ENCODE results near the gene MPP4.

The MPP4 gene

DNA sequence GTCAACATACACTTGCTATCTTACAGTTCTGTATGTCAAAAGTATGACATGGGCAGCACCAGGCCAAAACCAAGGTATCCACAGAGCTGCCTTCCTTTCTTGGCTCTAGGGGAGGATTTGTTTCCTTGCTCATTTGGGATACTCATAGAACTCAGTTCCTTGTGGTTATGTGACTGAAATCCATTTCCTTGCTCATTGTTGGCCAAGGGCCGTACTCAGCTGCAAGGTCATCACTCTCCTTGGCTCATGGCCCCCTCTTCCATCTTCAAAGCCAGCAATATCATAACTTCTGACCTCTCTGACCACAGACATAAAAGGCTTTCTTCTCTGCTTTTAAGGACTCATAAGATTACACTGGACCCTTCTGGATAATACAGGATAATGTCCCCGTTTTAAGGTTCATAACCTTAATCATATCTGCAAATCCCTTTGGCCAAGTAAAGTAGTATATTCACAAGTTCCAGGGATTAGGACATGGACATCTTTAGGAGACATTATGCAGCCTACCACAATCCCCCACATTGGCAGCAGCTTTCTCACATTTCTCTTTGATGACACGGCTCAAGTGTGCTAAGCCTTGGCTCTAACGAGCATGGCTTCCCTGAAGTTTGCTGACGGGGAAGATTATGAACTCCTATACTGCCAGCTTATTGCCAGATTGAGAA is 76.0 kb downstream of the MPP4 start:
- no peak for DNase-seq

- DNase-seq, result no peak
Observed at GRCh38 chr2:201621293-201621999, 77.0 kb downstream of the MPP4 start.

- no peak for DNase-seq
Observed at GRCh38 chr2:201618744-201619662, 79.4 kb downstream of the MPP4 start.

- DNase-seq, result no peak
Observed at GRCh38 chr2:201608021-201608420, 90.4 kb downstream of the MPP4 start.

DNA sequence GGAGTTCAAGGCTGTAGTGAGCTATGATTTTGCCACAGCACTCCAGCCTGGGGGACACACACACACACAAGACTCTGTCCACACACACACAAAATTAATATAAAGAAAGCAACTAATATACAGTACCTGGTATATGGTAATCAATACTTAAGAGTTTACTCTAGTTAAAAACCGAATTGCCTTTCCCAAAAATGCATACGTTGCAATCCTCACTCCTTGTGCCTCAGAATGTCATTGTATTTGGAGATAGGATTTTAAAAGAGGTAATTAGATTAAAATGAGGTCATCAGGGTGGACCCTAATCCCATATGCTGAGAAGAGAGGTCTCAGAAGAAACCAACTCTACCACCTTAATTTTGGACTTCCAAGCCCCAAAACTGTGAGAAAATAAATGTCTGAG is 90.9 kb downstream of the MPP4 start:
- DNase-seq, result no peak

- no peak for DNase-seq
Observed at GRCh38 chr2:201600906-201601305, 97.5 kb downstream of the MPP4 start.

GRCh38 chr2:201597397-201597796 is 101.0 kb downstream of the MPP4 start:
- DNase-seq, result no peak

All from CD4-positive, alpha-beta T cell treated with Interleukin-17A for 1 hour (primary cell).